ENCODE data around the gene ARVCF. TPM values are rescaled to one million over a fixed set of nuclear protein-coding genes. Genes with fewer than 3 reads are reported as not detected.

Gene ARVCF
- total and polyA plus RNA-seq, 2 donors (not counting 1 experiment from before 2014, with no cell fraction given) = 2.2 to 6.7 TPM

- H3K9ac ChIP-seq (ENCODE audit: low read length) = no peak overlapping the region
- H2AFZ ChIP-seq (ENCODE audit: insufficient read depth, low read depth, low read length, poor library complexity, severe bottlenecking) = no peak overlapping the region
- no peak for TF ChIP-seq EZH2 (IDR thresholded peaks at IDR 0.05; ENCODE audit: borderline replicate concordance, insufficient read depth, low read depth, low read length, poor library complexity, severe bottlenecking)
- TF ChIP-seq CTCF (IDR thresholded peaks at IDR 0.05) = no peak
- peaks cover 0 to 1% (median 0%) of the 10 kb centered on the region in 4 experiments for H3K27me3 ChIP-seq (replicated peaks in 1 of 4; ENCODE audit: control extremely low read depth in 1 of 4, control insufficient read depth in 3 of 4, insufficient read depth in 4 of 4, low read length in 3 of 4)
- no peak overlapping the region for H3K27ac Mint-ChIP-seq
- no peaks in the 10 kb centered on the region for H3K9me3 Mint-ChIP-seq (ENCODE audit: insufficient read depth)
- no peaks in the 10 kb centered on the region for H3K79me2 ChIP-seq (ENCODE audit: control insufficient read depth, insufficient read depth, low read length)
- DNase-seq (no peak), ATAC-seq (ENCODE audit: low read depth) (no peak)
- no peak overlapping the region for H3K27ac ChIP-seq (ENCODE audit: low read length in 2 of 2)
- ChIA-PET CTCF (interaction anchor here (2.1 kb wide), 1 partner anchor 22 kb away, joined by 7 read pairs; no protein-coding TSS in a partner anchor), POLR2A (no interaction called here)
- intact Hi-C loops (cut with micrococcal nuclease) = no loop called here
- H3K4me2 ChIP-seq (replicated peaks; ENCODE audit: low read depth, low read length, poor library complexity, severe bottlenecking) = no peak overlapping the region
- H3K4me1 Mint-ChIP-seq = peaks cover 2% of the 10 kb centered on the region
- no peaks in the 10 kb centered on the region for H3K27me3 Mint-ChIP-seq
- H3K4me1 ChIP-seq (ENCODE audit: control insufficient read depth in 2 of 2, insufficient read depth in 2 of 2, low read length in 2 of 2) = peaks cover 4 to 7% of the 10 kb centered on the region in 2 donors
- H3K4me3 Mint-ChIP-seq = no peak overlapping the region
- no peaks in the 10 kb centered on the region for H3K36me3 ChIP-seq (replicated peaks in 1 of 2; ENCODE audit: control extremely low read depth in 1 of 2, control insufficient read depth in 1 of 2, extremely low read depth in 1 of 2, insufficient read depth in 2 of 2, low read length in 1 of 2)
- H3K9me3 ChIP-seq (ENCODE audit: control extremely low read depth in 1 of 3, control insufficient read depth in 2 of 3, insufficient read depth in 1 of 3, low read length in 2 of 3) = peaks cover 0 to 4% (median 0%) of the 10 kb centered on the region in 3 donors
- H4K20me1 ChIP-seq (ENCODE audit: control insufficient read depth, insufficient read depth, low read length, poor library complexity, severe bottlenecking) = no peaks in the 10 kb centered on the region
- no peak overlapping the region for H3K4me3 ChIP-seq (ENCODE audit: control extremely low read depth in 1 of 5, extremely low read depth in 1 of 5, insufficient read depth in 1 of 5, low read depth in 2 of 5, low read length in 4 of 5)
These were observed 25.3 kb downstream of the ARVCF start for GRCh38 chr22:19991395-19991644.

- ChIA-PET CTCF (interaction anchor here (2.1 kb wide), 1 partner anchor 22 kb away, joined by 7 read pairs; no protein-coding TSS in a partner anchor), POLR2A (no interaction called here)
- peaks cover 0 to 6% (median 0%) of the 10 kb centered on the region in 4 experiments for H3K27me3 ChIP-seq (replicated peaks in 1 of 4; ENCODE audit: control extremely low read depth in 1 of 4, control insufficient read depth in 3 of 4, insufficient read depth in 4 of 4, low read length in 3 of 4)
- WGBS (ENCODE audit: insufficient coverage) = 96% methylated on average over 19 of the region's 20 CpGs
- H3K4me3 ChIP-seq (ENCODE audit: control extremely low read depth in 1 of 5, extremely low read depth in 1 of 5, insufficient read depth in 1 of 5, low read depth in 2 of 5, low read length in 4 of 5) = no peak overlapping the region
- ATAC-seq (ENCODE audit: low read depth) (no peak), DNase-seq (no peak)
- H3K27ac ChIP-seq (ENCODE audit: low read length in 2 of 2) = no peak overlapping the region
- H3K27me3 Mint-ChIP-seq = no peaks in the 10 kb centered on the region
- H3K79me2 ChIP-seq (ENCODE audit: control insufficient read depth, insufficient read depth, low read length) = no peaks in the 10 kb centered on the region
- H3K9me3 Mint-ChIP-seq (ENCODE audit: insufficient read depth) = no peaks in the 10 kb centered on the region
- H4K20me1 ChIP-seq (ENCODE audit: control insufficient read depth, insufficient read depth, low read length, poor library complexity, severe bottlenecking) = no peaks in the 10 kb centered on the region
- peaks cover 9 to 12% of the 10 kb centered on the region in 2 donors for H3K4me1 ChIP-seq (ENCODE audit: control insufficient read depth in 2 of 2, insufficient read depth in 2 of 2, low read length in 2 of 2)
- intact Hi-C loops (cut with micrococcal nuclease) = no loop called here
- peaks cover 0 to 4% (median 0%) of the 10 kb centered on the region in 3 donors for H3K9me3 ChIP-seq (ENCODE audit: control extremely low read depth in 1 of 3, control insufficient read depth in 2 of 3, insufficient read depth in 1 of 3, low read length in 2 of 3)
- H3K36me3 ChIP-seq (replicated peaks in 1 of 2; ENCODE audit: control extremely low read depth in 1 of 2, control insufficient read depth in 1 of 2, extremely low read depth in 1 of 2, insufficient read depth in 2 of 2, low read length in 1 of 2) = no peaks in the 10 kb centered on the region
- H3K27ac Mint-ChIP-seq = no peak overlapping the region
- H3K9ac ChIP-seq (ENCODE audit: low read length) = no peak overlapping the region
- no peak overlapping the region for H2AFZ ChIP-seq (ENCODE audit: insufficient read depth, low read depth, low read length, poor library complexity, severe bottlenecking)
- no peak for TF ChIP-seq EZH2 (IDR thresholded peaks at IDR 0.05; ENCODE audit: borderline replicate concordance, insufficient read depth, low read depth, low read length, poor library complexity, severe bottlenecking)
- TF ChIP-seq CTCF (IDR thresholded peaks at IDR 0.05) = no peak
- H3K4me2 ChIP-seq (replicated peaks; ENCODE audit: low read depth, low read length, poor library complexity, severe bottlenecking) = no peak overlapping the region
- no peak overlapping the region for H3K4me3 Mint-ChIP-seq
- H3K4me1 Mint-ChIP-seq = peaks cover 4% of the 10 kb centered on the region
These were observed 25.8 kb downstream of the ARVCF start for GRCh38 chr22:19990609-19991394.

Measured in B cell (primary cell).